Choroid plexus epithelial cell (primary cell): ENCODE data around the gene DNAJB5.

Experiments used
- DNase-seq: peaks from one replicate; pipeline ENCODE4 v3.0.0-alpha.2; 2010; ENCODE audit warnings: low read depth
- H3K4me3 ChIP-seq: 2 replicates; pipeline ENCODE4 v1.5.1; 2011; ENCODE audit warnings: low read depth, mild to moderate bottlenecking, control low read depth, low read length, moderate library complexity
- TF ChIP-seq, protein P1 (sequence below): conservative IDR thresholded peaks from 2 replicates; pipeline ENCODE4 v1.5.1; 2011; ENCODE audit warnings: low read depth, mild to moderate bottlenecking, control low read depth, inconsistent platforms, low read length, moderate library complexity

Gene DNAJB5

DNA sequence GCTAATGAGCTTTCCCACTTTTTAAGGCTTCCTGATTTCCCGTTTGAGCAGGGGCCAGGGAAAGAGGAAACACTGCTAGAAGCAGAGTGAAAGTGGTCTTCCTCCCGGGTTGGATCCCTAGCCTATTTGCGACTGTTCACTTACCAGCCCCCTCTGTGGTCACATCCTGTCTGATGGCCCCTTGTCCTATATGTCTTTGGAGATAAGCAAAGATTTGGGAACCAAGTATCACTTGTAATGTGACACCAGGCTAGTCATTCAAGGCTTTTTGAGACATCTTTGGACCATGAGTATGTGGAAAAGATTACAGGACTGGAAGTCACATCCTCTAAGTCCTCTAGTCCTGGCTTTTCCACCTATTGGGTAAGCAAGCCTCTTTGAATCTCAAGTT lies 6.1 kb downstream of the DNAJB5 start:
- peak; percentile 36 for DNase-seq
- TF ChIP-seq, protein P1, sequence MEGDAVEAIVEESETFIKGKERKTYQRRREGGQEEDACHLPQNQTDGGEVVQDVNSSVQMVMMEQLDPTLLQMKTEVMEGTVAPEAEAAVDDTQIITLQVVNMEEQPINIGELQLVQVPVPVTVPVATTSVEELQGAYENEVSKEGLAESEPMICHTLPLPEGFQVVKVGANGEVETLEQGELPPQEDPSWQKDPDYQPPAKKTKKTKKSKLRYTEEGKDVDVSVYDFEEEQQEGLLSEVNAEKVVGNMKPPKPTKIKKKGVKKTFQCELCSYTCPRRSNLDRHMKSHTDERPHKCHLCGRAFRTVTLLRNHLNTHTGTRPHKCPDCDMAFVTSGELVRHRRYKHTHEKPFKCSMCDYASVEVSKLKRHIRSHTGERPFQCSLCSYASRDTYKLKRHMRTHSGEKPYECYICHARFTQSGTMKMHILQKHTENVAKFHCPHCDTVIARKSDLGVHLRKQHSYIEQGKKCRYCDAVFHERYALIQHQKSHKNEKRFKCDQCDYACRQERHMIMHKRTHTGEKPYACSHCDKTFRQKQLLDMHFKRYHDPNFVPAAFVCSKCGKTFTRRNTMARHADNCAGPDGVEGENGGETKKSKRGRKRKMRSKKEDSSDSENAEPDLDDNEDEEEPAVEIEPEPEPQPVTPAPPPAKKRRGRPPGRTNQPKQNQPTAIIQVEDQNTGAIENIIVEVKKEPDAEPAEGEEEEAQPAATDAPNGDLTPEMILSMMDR = no peak
- H3K4me3 ChIP-seq = no peak overlapping the region

DNA sequence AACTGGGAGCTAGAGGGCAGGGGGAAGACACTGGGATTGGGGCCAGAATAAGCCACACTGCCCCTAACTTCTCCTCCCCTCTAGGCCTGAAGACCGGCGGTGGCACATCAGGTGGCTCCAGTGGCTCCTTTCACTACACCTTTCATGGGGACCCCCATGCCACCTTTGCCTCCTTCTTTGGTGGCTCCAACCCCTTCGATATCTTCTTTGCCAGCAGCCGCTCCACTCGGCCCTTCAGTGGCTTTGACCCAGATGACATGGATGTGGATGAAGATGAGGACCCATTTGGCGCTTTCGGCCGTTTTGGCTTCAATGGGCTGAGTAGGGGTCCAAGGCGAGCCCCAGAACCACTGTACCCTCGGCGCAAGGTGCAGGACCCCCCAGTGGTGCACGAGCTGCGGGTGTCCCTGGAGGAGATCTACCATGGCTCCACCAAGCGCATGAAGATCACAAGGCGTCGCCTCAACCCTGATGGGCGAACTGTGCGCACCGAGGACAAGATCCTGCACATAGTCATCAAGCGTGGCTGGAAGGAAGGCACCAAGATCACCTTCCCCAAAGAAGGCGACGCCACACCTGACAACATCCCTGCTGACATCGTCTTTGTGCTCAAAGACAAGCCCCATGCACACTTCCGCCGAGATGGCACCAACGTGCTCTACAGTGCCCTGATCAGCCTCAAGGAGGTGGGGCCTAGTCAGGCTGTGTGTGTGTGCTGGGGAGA lies 6.8 kb downstream of the DNAJB5 start:
- TF ChIP-seq, protein P1 = no peak

DNA sequence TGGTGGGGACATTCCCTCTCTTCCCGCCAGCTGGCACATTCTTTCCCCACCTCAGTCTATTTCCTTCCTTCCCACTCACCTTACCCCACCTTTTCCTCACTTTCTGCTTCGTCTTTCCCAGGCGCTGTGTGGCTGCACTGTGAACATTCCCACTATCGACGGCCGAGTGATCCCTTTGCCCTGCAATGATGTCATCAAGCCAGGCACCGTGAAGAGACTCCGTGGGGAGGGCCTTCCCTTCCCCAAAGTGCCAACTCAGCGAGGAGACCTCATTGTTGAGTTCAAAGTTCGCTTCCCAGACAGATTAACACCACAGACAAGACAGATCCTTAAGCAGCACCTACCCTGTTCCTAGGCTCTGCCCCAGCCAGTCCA lies 7.3 kb downstream of the DNAJB5 start:
- TF ChIP-seq, protein P1 = no peak
- DNase-seq = no peak
- no peak overlapping the region for H3K4me3 ChIP-seq

More for the DNA sequence above, 6.8 kb downstream of the DNAJB5 start:
- no peak for DNase-seq
- H3K4me3 ChIP-seq = no peak overlapping the region

DNA sequence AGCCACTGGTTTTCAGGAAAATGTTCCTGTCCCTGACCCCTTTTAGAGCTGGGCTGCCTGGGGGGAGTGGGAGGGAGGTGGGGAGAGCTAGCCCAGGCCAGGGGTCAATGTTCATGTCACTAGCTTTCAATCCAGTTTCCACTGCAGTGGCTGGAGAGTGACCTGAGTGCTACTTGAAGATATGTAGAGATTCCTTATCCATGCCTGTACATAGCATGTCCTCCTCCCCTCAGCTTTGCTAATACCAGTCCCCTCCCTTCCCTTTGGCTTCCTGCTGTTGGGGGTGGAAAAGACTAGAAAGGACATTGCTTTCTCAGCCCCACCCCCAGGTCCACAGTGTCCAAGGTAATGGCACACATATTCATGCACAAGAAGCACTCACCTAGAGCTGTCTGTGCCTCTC lies 7.8 kb downstream of the DNAJB5 start:
- no peak overlapping the region for H3K4me3 ChIP-seq
- TF ChIP-seq, protein P1 = no peak

DNA sequence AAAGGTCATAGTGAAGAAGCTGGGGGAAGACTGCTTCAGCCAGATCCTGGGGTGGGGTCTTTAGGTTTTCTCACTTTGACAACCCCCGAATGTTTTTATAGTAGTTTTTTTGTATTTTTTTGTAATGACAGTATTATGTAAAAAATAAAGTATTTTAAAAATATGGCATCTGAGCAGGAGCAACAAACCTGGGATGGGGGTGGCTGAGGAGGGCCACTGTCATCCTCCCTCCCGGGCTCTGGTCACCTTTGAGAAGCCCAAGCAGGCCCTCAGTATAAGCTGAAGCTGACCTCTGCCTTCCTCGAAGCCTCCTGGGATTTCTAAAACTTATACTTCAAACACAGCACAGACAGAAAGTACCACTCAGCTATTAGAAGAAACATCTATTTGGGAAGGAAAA lies 8.7 kb downstream of the DNAJB5 start:
- no peak overlapping the region for H3K4me3 ChIP-seq
- no peak for DNase-seq
- TF ChIP-seq, protein P1 = no peak

More for the DNA sequence above, 7.8 kb downstream of the DNAJB5 start:
- DNase-seq = no peak

DNA sequence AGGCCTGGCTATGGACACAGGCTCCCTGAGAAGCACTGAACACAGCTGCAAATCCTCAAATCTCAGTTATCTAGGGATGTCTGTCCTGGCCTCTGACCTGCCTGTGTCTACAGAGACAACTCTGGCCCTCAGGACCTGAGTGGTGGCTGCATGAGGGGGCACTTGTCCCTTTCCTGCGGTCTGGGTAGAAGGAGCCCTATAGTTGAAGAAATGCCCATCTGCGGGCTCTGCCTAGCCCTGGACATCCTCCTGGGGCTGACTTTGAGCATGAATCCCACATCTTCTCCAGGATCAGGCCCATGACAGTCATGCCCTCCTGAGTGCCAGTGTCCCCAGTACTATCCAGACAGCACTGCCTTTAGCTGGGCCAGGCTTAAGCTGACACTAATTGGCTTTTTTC lies 10.0 kb downstream of the DNAJB5 start:
- TF ChIP-seq, protein P1 = no peak
- H3K4me3 ChIP-seq = no peak overlapping the region
- DNase-seq = no peak

DNA sequence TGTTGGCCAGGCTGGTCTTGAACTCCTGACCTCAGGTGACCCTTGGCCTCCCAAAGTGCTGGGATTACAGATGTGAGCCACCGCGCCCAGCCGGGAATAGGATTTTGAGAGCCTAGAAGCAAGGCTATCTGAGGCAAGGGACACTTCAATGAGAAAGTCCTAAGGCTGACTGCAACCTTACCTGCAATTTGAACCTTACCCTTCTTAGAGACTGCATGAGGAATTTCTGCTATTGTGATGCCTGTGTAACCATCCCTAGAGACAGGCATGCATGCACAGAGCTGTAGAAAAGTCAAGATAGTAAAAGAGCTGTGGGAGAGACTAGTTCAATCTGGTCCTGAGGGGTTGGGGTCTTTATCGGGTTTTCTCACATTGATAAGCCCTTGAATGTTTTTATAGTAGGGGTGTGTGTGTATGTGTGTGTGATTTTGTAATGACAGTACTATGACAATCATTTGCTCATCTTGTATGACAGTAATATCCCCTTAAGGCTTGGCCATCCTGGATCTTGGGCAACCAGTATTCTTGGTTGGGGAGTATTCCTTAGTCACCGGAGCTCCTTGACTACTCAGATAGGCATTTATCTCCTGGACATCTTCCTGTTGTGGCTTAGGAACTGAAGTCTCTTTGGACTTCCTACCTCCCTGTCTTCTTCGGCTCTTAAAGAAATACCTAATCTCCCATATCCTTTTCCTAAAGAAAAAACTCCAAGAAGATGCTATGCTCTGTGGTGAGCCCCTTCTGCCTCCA lies 11.2 kb downstream of the DNAJB5 start:
- TF ChIP-seq, protein P1 = no peak
- DNase-seq = peak; percentile 38
- H3K4me3 ChIP-seq = no peak overlapping the region
